Measurements from ENCODE around the gene CPA1.

Gene CPA1

GRCh38 chr7:130356121-130356875, 24.0 kb upstream of the CPA1 start:
- DNase-seq (ENCODE audit: low read depth in 2 of 2), result peak; percentile 99

GRCh38 chr7:130356876-130357611, 23.2 kb upstream of the CPA1 start:
- DNase-seq (ENCODE audit: low read depth in 2 of 2), result no peak

GRCh38 chr7:130358471-130358870, 21.8 kb upstream of the CPA1 start:
- DNase-seq (ENCODE audit: low read depth in 2 of 2), result no peak

GRCh38 chr7:130359276-130359857, 20.9 kb upstream of the CPA1 start:
- no peak for DNase-seq (ENCODE audit: low read depth in 2 of 2)

GRCh38 chr7:130360518-130360917, 19.8 kb upstream of the CPA1 start:
- no peak for DNase-seq (ENCODE audit: low read depth in 2 of 2)

- no peak for DNase-seq (ENCODE audit: low read depth in 2 of 2)
Measured at GRCh38 chr7:130361681-130362080, 18.6 kb upstream of the CPA1 start.

GRCh38 chr7:130362251-130362816, 18.0 kb upstream of the CPA1 start:
- DNase-seq (ENCODE audit: low read depth in 2 of 2), result no peak

GRCh38 chr7:130363026-130363847, 17.1 kb upstream of the CPA1 start:
- DNase-seq (ENCODE audit: low read depth in 2 of 2), result peak; percentile 82 to 83

GRCh38 chr7:130364451-130364850, 15.8 kb upstream of the CPA1 start:
- DNase-seq (ENCODE audit: low read depth in 2 of 2), result no peak

- DNase-seq (ENCODE audit: low read depth in 2 of 2), result no peak
Measured at GRCh38 chr7:130365088-130365487, 15.2 kb upstream of the CPA1 start.

- peak; percentile 74 to 79 for DNase-seq (ENCODE audit: low read depth in 2 of 2)
Measured at GRCh38 chr7:130365511-130366441, 14.5 kb upstream of the CPA1 start.

GRCh38 chr7:130366564-130366963, 13.7 kb upstream of the CPA1 start:
- DNase-seq (ENCODE audit: low read depth in 2 of 2), result no peak

- no peak for DNase-seq (ENCODE audit: low read depth in 2 of 2)
Measured at GRCh38 chr7:130367088-130367755, 13.1 kb upstream of the CPA1 start.

GRCh38 chr7:130367836-130368746, 12.2 kb upstream of the CPA1 start:
- no peak for DNase-seq (ENCODE audit: low read depth in 2 of 2)

- peak; percentile 93 to 95 for DNase-seq (ENCODE audit: low read depth in 2 of 2)
Measured at GRCh38 chr7:130369110-130369711, 11.1 kb upstream of the CPA1 start.

GRCh38 chr7:130369831-130370550, 10.3 kb upstream of the CPA1 start:
- DNase-seq (ENCODE audit: low read depth in 2 of 2), result no peak

GRCh38 chr7:130371046-130371445, 9.2 kb upstream of the CPA1 start:
- no peak for DNase-seq (ENCODE audit: low read depth in 2 of 2)
